ENCODE results near the gene OSBPL3. TPM values are rescaled to one million over a fixed set of nuclear protein-coding genes. Genes with fewer than 3 reads are reported as not detected.

OSBPL3 gene
- polyA plus RNA-seq, 1 experiment: 26.5 TPM

GRCh38 chr7:24858108-24858977 lies 121.6 kb downstream of the OSBPL3 start:
- Histone ChIP-seq H3K4me3 (ENCODE audit: low read depth, low read length) (no peak overlapping the region), H3K27me3 (ENCODE audit: control insufficient read depth, insufficient read depth, low read length) (no peaks in the 10 kb centered on the region), H3K36me3 (ENCODE audit: control insufficient read depth, insufficient read depth, low read length) (peaks cover 9% of the 10 kb centered on the region)
- POLR2A ChIA-PET: no interaction called here
- CTCF ChIA-PET: interaction anchor here (1.3 to 2.1 kb wide), 3 partner anchors 22 to 123 kb away, joined by 3 to 8 read pairs (median 3); no protein-coding TSS in a partner anchor
- TF ChIP-seq CTCF (IDR thresholded peaks at IDR 0.05; ENCODE audit: insufficient read depth, low read depth, low read length): no peak
- no peak for DNase-seq (ENCODE audit: low read depth)

- ChIA-PET POLR2A (no interaction called here), CTCF (interaction anchor here (1.3 to 2.1 kb wide), 3 partner anchors 22 to 124 kb away, joined by 3 to 8 read pairs (median 3); no protein-coding TSS in a partner anchor)
- H3K27me3 ChIP-seq (ENCODE audit: control insufficient read depth, insufficient read depth, low read length): no peaks in the 10 kb centered on the region
These were observed 122.4 kb downstream of the OSBPL3 start for GRCh38 chr7:24857623-24858022.

GRCh38 chr7:24854866-24855265 lies 125.1 kb downstream of the OSBPL3 start:
- peak; percentile 81 for DNase-seq (ENCODE audit: low read depth)
- no peak overlapping the region for H3K4me3 ChIP-seq (ENCODE audit: low read depth, low read length)
- no peaks in the 10 kb centered on the region for H3K27me3 ChIP-seq (ENCODE audit: control insufficient read depth, insufficient read depth, low read length)
- H3K36me3 ChIP-seq (ENCODE audit: control insufficient read depth, insufficient read depth, low read length): peaks cover 2% of the 10 kb centered on the region
- TF ChIP-seq CTCF (IDR thresholded peaks at IDR 0.05; ENCODE audit: insufficient read depth, low read depth, low read length): no peak
- CTCF ChIA-PET: interaction anchor here (0.6 to 1.5 kb wide), 3 partner anchors 22 to 43 kb away, joined by 3 read pairs; no protein-coding TSS in a partner anchor
- POLR2A ChIA-PET: interaction anchor here (0.7 kb wide), 1 partner anchor 174 kb away, joined by 3 read pairs; no protein-coding TSS in a partner anchor

More at GRCh38 chr7:24857623-24858022, 122.4 kb downstream of the OSBPL3 start:
- no peak for DNase-seq (ENCODE audit: low read depth)
- no peak for TF ChIP-seq CTCF (IDR thresholded peaks at IDR 0.05; ENCODE audit: insufficient read depth, low read depth, low read length)
- no peak overlapping the region for H3K4me3 ChIP-seq (ENCODE audit: low read depth, low read length)
- H3K36me3 ChIP-seq (ENCODE audit: control insufficient read depth, insufficient read depth, low read length): peaks cover 1% of the 10 kb centered on the region; the same call in 1 of the 2 replicates

- H3K4me3 ChIP-seq (ENCODE audit: low read depth, low read length): no peak overlapping the region
These were observed 128.2 kb downstream of the OSBPL3 start for GRCh38 chr7:24851786-24852185.

More at GRCh38 chr7:24851786-24852185, 128.2 kb downstream of the OSBPL3 start:
- ChIA-PET CTCF (no interaction called here), POLR2A (no interaction called here)
- no peaks in the 10 kb centered on the region for H3K27me3 ChIP-seq (ENCODE audit: control insufficient read depth, insufficient read depth, low read length)
- TF ChIP-seq CTCF (IDR thresholded peaks at IDR 0.05; ENCODE audit: insufficient read depth, low read depth, low read length): no peak
- H3K36me3 ChIP-seq (ENCODE audit: control insufficient read depth, insufficient read depth, low read length): peaks cover 9% of the 10 kb centered on the region
- no peak for DNase-seq (ENCODE audit: low read depth)
